Fibroblast of the aortic adventitia (primary cell): ENCODE data around the gene POFUT2. TPM values are rescaled to one million over a fixed set of nuclear protein-coding genes. Genes with fewer than 3 reads are reported as not detected.

Source experiments
- DNase-seq: peaks from one replicate; pipeline ENCODE4 v3.0.0-alpha.2; 2010; ENCODE audit warnings: low read depth
- H3K4me3 ChIP-seq: 2 replicates; pipeline ENCODE4 v1.5.1; 2011; ENCODE audit warnings: low read depth, mild to moderate bottlenecking, control low read depth, low read length, moderate library complexity
- total RNA-seq: library from RNA; depleted of rRNA; stranded (reverse); fragments of >200 nt; gene quantifications from 2 replicates; pipeline ENCODE4 v1.2.3, GENCODE V29; 2012; ENCODE audit warnings: low replicate concordance
- TF ChIP-seq, protein P1 (sequence below): IDR thresholded peaks from 2 replicates; pipeline ENCODE4 v1.5.1; 2011; ENCODE audit warnings: mild to moderate bottlenecking, low read length, control low read depth, inconsistent platforms; ENCODE audit not compliant: insufficient read depth

POFUT2 gene
- total RNA-seq, 1 donor, result 23.8 TPM

GRCh38 chr21:45330075-45330781, 42.5 kb upstream of the POFUT2 start:
- H3K4me3 ChIP-seq, result no peak overlapping the region
- TF ChIP-seq, protein P1, sequence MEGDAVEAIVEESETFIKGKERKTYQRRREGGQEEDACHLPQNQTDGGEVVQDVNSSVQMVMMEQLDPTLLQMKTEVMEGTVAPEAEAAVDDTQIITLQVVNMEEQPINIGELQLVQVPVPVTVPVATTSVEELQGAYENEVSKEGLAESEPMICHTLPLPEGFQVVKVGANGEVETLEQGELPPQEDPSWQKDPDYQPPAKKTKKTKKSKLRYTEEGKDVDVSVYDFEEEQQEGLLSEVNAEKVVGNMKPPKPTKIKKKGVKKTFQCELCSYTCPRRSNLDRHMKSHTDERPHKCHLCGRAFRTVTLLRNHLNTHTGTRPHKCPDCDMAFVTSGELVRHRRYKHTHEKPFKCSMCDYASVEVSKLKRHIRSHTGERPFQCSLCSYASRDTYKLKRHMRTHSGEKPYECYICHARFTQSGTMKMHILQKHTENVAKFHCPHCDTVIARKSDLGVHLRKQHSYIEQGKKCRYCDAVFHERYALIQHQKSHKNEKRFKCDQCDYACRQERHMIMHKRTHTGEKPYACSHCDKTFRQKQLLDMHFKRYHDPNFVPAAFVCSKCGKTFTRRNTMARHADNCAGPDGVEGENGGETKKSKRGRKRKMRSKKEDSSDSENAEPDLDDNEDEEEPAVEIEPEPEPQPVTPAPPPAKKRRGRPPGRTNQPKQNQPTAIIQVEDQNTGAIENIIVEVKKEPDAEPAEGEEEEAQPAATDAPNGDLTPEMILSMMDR, result no peak
- peak; percentile 71 for DNase-seq

- DNase-seq, result no peak
- no peak overlapping the region for H3K4me3 ChIP-seq
- TF ChIP-seq, protein P1, result no peak
Measured at GRCh38 chr21:45329261-45330074, 41.8 kb upstream of the POFUT2 start.

DNA sequence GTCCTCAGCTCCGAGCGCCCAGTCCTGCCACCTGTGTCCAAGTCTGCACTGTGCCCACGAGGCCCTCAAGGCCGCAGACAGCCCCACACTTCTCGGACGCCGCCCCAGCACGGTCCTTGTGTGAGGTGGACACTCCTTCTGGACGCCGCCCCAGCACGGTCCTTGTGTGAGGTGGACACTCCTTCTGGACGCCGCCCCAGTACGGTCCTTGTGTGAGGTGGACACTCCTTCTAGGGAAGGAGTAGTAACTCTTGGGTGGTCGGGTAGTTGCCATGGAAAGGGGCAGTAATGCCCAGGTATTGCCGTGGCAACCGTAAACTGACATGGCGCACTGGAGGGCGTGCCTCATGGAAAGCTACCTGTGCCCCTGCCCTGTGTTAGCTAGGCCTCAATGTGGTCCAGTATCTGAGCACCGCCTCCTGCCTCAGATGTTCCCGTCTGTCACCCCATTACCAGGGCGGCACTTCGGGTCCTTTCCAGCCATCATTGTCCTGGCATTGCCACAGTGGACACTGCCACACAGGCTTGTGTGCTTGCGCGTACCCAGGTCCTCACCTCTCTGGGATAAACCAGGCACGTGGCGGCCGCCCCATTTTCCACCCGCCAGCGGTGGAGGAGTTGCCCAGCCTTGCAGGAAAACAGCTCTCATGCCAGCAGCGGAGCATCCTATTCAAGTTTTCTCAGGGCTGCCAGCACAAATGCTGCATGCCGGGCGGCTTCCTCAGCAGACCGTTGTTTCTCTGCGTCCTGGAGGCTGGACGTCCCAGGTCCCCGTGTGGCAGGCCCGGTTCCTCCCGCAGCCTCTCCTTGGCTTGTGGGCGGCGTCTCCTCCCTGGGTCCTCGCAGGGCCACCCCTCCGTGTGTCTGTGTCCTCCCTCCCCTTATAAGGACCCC, 40.8 kb upstream of the POFUT2 start:
- TF ChIP-seq, protein P1, result no peak
- H3K4me3 ChIP-seq, result no peak overlapping the region
- no peak for DNase-seq

GRCh38 chr21:45327441-45328197, 39.9 kb upstream of the POFUT2 start:
- H3K4me3 ChIP-seq, result no peak overlapping the region
- TF ChIP-seq, protein P1, result no peak
- DNase-seq, result no peak

GRCh38 chr21:45326891-45327440, 39.3 kb upstream of the POFUT2 start:
- TF ChIP-seq, protein P1, result no peak

More at GRCh38 chr21:45326891-45327440, 39.3 kb upstream of the POFUT2 start:
- no peak for DNase-seq
- no peak overlapping the region for H3K4me3 ChIP-seq
